GM18508 (cell line): ENCODE measurements around the gene SPP1.

ENCODE experiments used
- ATAC-seq: cut with Tn5 transposase; IDR thresholded peaks from one replicate; pipeline ENCODE4 v1.9.1; 2021; ENCODE audit warnings: moderate number of reproducible peaks; ENCODE audit not compliant: insufficient read depth, unreplicated experiment

Gene SPP1

DNA sequence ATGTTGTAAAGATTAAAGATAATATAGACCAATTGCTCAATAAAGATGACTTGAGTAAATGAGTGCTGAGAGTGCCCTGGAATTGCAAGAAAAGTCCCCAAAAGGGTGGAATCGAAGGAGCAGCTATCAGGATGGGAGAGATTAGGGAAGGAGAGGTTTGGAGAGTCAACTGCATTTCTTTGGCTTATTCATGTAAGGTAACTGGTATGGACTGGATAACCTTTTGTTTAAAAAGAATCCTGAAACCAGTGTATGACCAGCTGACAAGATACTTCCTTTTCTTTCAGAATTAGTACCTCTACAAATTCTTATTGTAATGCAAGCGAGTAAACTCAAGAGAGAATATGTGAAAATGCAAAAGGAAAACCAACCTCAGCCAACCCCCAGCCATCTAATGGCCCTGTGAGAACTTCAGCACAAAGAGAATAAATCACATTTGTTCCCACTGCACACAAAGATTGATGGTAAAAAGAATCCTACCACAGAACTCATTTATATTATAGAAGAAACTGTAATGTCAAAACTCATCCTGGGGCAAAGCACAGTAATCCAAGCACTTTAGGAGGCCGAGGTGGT lies 24.5 kb upstream of the SPP1 start:
- no peak for ATAC-seq

GRCh38 chr4:87953826-87954225 lies 21.7 kb upstream of the SPP1 start:
- ATAC-seq = no peak

DNA sequence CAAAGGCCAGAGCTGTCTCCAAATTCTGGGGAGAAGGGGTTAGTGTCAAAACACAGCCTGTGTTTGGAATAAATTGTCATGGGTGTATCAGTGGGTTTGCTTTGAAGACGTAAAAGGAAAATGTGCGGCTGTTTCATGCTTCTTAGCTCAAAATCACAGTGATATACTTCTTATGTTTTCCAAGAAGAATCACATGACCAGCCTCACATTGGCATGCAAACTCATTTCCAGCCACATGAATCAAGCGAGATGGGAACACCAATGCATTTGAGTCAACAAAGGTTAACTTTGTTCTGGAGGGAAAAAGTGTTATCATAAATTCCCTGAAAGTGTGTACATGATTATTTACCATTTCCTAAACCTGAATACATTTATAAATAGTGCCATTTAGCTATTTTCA lies 19.0 kb upstream of the SPP1 start:
- ATAC-seq = no peak

DNA sequence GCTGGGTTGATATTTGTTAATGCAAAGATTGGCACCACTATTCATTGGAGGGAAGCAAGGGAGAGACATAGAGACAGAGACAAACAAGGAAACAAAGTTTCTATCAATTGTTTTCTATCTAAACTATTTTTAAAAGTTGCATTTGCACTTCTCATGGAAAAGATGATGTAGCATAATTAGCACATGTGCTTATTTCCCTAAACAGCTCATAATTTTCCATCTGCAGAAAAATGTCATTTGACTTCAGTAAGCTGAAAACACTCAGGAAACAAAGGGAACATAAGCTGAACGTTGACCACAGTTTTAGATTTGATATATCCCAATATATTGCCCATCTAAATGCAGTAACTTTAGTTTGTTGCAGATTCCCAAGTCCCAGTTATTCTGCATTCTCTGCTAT lies 18.5 kb upstream of the SPP1 start:
- no peak for ATAC-seq

DNA sequence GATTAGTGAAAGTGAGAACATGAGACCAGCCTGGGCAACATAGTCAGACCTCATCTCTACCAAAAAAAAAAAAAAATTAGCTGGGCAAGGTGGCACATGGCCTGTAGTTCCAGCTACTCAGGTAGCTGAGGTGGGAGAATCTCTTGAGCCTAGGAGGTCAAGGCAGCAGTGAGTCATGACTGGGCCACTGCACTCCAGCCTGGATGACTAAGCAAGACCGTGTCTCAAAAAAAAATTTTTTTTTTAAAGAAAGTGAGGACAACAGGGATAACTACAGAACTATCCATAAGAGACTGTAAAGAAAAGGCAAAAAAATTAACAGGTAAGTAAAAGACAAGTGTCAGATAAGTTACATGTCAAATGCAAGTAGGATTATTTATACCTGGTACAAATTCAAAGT lies 13.5 kb upstream of the SPP1 start:
- ATAC-seq = no peak

GRCh38 chr4:87962398-87963146 lies 12.9 kb upstream of the SPP1 start:
- ATAC-seq = no peak

DNA sequence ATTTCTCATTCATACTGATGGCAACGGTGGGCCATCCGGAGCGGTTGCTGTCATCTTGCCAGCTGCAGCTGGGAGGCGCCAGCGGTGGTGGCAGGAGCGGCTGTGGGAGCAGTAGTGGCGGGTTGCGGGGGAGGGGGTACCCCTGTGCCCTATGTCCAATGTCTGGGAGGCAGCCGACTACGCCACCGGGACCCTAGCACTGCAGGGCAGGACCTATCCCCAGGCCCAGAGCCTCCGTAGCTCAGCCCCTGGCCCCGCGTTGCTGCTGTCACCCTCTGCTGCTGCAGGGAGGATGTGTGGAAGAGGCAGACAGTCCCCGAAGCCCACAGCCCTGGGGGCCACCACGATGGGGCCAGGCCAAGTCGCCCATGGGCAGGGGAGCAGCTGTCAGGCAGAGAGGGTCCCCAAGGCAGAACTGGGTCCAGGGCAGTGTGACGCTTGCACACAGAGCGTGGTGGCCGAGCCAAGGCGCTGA lies 10.0 kb upstream of the SPP1 start:
- ATAC-seq = no peak

DNA sequence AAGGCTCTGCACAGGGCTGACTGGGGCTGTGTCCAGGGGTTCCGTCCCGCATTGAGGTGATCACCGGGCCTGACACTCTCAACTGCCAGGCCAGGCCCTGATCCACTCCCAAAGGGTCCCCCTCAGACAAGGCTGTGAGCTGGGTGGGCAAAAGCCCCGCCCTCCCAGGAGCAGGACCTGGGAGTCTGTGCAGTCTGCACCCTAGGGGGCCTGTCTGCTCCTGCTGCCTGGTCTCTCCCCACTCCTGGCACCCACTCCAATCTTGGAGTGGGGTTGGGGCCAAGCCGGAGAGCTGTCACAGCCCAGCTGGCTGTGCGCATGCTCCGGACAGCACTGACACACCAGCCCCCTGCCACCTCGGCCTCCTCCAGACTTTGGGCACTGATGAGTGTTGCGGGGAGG lies 9.4 kb upstream of the SPP1 start:
- no peak for ATAC-seq

DNA sequence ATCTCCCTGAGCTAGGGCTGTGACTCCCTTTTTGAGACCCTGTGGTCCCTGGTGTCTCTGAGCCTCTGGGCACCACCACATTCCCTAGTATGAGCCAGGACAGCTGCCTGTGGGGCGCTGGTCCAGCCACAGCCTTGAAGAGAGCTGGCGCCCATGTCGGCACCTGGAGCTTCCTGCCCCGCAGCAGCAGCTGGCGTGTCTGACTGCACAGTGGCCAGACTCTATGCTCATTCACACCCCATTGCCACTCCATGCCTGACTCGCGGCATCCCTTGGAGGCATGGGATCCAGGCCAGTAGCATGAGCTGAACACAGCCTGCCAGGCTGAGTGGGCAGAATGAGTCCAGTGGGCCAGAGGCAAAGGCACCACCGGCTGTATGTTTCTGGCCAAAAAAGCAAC lies 8.3 kb upstream of the SPP1 start:
- ATAC-seq = no peak

- ATAC-seq = no peak
Measured at GRCh38 chr4:87970121-87970520, 5.4 kb upstream of the SPP1 start.

DNA sequence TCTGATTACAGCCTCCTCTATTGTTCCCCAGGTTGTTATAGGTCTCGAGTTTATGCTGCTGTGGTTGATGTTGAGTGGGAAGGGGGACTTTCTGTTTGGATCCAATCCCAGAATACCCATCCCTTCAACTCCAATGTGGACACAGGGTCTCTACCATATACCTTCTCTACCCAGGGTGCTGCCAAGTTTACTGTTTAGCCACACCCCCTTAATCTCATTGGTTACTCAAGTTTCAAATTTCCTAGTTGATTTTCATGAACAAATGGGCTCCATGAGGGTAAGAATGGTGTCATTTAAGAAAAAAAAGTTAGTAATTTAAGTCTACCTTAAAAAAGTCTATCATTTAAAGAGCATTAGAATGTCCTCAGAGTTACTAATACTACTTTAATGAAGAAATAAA lies 3.6 kb upstream of the SPP1 start:
- ATAC-seq = no peak

GRCh38 chr4:87973283-87974169 lies 2.0 kb upstream of the SPP1 start:
- ATAC-seq = no peak

DNA sequence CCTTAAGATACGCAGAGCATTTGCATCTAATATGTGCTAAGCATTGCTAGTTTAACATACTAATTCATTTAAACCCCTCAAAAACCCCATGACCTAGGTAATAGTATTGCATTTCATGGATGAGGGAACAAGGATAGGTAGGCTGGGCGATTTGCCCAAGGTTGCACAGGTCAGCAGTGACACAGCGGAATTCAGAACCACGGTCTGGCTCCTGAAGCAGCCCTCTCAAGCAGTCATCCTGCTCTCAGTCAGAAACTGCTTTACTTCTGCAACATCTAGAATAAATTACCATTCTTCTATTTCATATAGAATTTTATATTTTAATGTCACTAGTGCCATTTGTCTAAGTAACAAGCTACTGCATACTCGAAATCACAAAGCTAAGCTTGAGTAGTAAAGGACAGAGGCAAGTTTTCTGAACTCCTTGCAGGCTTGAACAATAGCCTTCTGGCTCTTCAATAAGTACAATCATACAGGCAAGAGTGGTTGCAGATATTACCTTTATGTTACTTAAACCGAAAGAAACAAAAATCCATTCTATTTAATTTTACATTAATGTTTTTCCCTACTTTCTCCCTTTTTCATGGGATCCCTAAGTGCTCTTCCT lies 555 bp upstream of the SPP1 start:
- ATAC-seq = peak; percentile 32

DNA sequence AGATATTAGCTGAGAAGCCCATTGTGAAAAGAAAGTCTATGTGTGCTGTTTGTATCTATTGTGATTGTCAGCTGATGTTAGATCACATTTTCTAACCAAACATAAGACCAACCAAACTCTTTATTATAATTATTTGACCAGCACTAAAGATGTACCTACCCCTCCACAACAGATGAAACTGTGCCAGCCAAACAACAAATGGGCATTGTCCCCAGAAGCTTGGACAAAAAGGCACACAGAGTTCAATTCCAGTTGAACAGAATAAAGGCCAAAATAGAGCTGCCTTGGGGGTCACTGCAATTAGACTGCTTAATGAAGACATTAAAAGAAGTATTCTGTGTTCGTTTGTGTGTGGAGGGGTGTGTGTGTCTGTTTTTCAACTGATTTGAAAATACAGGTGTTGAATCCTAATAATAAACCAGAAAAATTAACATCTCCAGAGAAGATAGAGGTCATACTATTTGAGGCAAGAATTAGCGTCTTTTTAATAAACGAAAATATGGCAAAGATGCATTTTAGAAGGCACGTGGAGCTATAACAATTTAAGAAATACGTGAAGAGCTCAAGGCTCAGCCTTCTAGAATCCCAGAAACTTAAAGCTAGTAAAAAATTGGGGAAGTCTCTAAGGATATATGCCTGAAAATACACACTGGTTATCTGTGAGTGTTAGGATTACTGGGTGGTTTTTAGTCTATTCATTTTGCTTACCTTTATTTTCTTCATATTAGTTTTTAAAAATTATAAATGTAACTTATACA lies 2.2 kb downstream of the SPP1 start:
- ATAC-seq = no peak

DNA sequence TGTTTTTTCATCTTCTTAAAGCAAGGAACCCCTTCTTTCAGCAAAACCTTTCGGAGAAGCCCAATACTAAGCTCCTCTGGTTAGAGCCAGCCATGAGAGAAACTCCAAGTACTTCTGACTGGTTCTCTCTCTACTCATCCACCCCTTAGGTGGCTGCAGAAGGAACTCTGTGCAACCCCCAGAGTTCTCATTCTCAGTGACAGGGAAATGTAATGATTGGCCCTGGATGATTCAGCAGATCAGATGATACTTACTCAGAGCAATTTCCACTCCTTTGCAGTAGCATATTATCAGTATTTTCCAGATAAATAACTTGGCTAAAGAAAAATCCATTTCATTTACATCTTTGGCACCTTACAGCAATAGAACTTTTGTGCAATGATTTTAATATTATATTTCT lies 3.2 kb downstream of the SPP1 start:
- ATAC-seq = no peak

DNA sequence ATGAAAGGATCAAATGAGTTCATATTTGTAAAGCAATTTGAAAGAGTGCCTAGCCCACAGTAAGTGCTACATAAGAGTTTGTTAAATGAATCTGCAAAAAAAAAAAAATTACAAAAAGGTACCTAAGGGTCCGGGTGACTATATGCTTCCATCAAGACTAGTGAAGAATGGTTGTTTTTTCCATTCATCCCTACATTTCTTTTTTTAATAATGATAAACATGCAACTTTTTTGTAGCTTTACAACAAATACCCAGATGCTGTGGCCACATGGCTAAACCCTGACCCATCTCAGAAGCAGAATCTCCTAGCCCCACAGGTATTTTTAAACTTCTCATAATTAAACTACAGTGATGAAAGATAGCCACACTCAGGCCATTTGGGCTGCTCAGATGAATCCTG lies 4.3 kb downstream of the SPP1 start:
- ATAC-seq = no peak

DNA sequence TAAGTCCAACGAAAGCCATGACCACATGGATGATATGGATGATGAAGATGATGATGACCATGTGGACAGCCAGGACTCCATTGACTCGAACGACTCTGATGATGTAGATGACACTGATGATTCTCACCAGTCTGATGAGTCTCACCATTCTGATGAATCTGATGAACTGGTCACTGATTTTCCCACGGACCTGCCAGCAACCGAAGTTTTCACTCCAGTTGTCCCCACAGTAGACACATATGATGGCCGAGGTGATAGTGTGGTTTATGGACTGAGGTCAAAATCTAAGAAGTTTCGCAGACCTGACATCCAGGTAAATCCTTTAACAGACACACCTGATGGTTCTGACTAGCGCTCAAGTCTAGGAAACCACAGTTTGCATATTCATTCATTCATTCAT lies 6.0 kb downstream of the SPP1 start:
- no peak for ATAC-seq

DNA sequence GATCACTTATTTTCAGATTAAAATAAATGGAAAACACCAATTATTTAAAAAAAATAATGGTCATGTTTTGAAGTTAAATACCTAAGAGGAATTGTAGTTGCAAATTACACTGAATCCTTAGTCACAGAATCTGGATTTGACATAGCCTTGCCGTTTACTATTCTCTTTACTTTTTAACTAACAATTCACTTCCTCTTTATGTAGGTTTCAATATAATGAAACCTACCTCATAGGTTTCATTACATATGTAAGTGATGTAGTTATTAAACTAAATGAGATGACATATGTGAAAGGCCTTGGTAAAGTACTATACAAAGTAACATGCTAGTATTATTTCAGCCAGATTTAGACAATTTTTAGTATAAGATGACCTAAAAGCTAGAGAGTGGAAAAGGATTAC lies 6.5 kb downstream of the SPP1 start:
- ATAC-seq = no peak

- ATAC-seq = no peak
Measured at GRCh38 chr4:87982446-87983010, 7.0 kb downstream of the SPP1 start.

DNA sequence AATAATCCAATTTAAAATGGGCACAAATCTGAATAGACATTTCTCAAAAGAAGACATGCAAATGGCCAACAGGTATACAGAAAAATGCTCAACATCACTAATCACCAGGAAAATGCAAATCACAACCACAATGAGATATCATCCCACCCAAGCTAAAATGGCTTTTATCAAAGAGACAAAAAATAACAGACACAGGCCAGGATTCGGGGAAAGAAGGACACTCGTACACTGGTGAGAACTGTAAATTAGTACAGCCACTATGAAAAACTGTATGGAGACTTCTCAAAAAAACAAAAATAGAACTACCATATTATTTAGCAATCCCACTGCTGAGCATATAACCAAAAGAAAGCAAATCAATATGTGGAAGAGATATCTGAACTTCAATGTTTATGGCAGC lies 8.5 kb downstream of the SPP1 start:
- ATAC-seq = no peak
